Activated T-helper 9 cell treated with anti-CD3 and anti-CD28 coated beads, Interleukin-2, amount 50 U/mL, for 16 hours (primary cell): ENCODE results near the gene SMAD3.
"Not testable (repeated sequence)": the region's sequence is repeated elsewhere in the genome, so short reads cannot be mapped to it uniquely, and the experiment has no call there.

ENCODE experiments used
- DNase-seq: peaks from one replicate; pipeline ENCODE4 v3.0.0-alpha.2; 2020; ENCODE audit warnings: low read depth

SMAD3 gene

GRCh38 chr15:67065531-67066005 is at the start of gene SMAD3:
TSS of gene SMAD3 (plus strand) at chr15:67065602. CDS start at chr15:67066155, 553 bp downstream.
- DNase-seq: peak; percentile 63

- DNase-seq: no peak
Measured at GRCh38 chr15:67017311-67017710, 48.1 kb upstream of the SMAD3 start.

GRCh38 chr15:67018026-67018425 is 47.4 kb upstream of the SMAD3 start:
- no peak for DNase-seq

- DNase-seq: no peak
Measured at GRCh38 chr15:67018441-67018840, 47.0 kb upstream of the SMAD3 start.

- no peak for DNase-seq
Measured at GRCh38 chr15:67019069-67019468, 46.3 kb upstream of the SMAD3 start.

- no peak for DNase-seq
Measured at GRCh38 chr15:67019884-67020520, 45.4 kb upstream of the SMAD3 start.

GRCh38 chr15:67020668-67021067 is 44.7 kb upstream of the SMAD3 start:
- DNase-seq: not testable (repeated sequence)

- no peak for DNase-seq
Measured at GRCh38 chr15:67021455-67021854, 43.9 kb upstream of the SMAD3 start.

GRCh38 chr15:67022587-67023105 is 42.8 kb upstream of the SMAD3 start:
- no peak for DNase-seq

GRCh38 chr15:67023517-67024313 is 41.7 kb upstream of the SMAD3 start:
- no peak for DNase-seq

GRCh38 chr15:67024314-67024997 is 40.9 kb upstream of the SMAD3 start:
- no peak for DNase-seq

- no peak for DNase-seq
Measured at GRCh38 chr15:67024998-67025368, 40.4 kb upstream of the SMAD3 start.

GRCh38 chr15:67025719-67026609 is 39.4 kb upstream of the SMAD3 start:
- no peak for DNase-seq

- DNase-seq: no peak
Measured at GRCh38 chr15:67026610-67026967, 38.8 kb upstream of the SMAD3 start.

GRCh38 chr15:67028440-67028839 is 37.0 kb upstream of the SMAD3 start:
- not testable (repeated sequence) for DNase-seq

- no peak for DNase-seq
Measured at GRCh38 chr15:67030036-67030762, 35.2 kb upstream of the SMAD3 start.

- DNase-seq: no peak
Measured at GRCh38 chr15:67031331-67031730, 34.1 kb upstream of the SMAD3 start.

- no peak for DNase-seq
Measured at GRCh38 chr15:67032608-67033007, 32.8 kb upstream of the SMAD3 start.

GRCh38 chr15:67033012-67033411 is 32.4 kb upstream of the SMAD3 start:
- peak; percentile 9 for DNase-seq

- DNase-seq: peak; percentile 18
Measured at GRCh38 chr15:67033571-67034044, 31.8 kb upstream of the SMAD3 start.

GRCh38 chr15:67035886-67036285 is 29.5 kb upstream of the SMAD3 start:
- DNase-seq: no peak
